Globus pallidus (tissue), 1 donor: Measurements from ENCODE around the gene LRP8.

Source experiments
- DNase-seq: peaks from one replicate; pipeline ENCODE4 v3.0.0-alpha.2; 2015; ENCODE audit warnings: low spot score

The LRP8 gene

DNA sequence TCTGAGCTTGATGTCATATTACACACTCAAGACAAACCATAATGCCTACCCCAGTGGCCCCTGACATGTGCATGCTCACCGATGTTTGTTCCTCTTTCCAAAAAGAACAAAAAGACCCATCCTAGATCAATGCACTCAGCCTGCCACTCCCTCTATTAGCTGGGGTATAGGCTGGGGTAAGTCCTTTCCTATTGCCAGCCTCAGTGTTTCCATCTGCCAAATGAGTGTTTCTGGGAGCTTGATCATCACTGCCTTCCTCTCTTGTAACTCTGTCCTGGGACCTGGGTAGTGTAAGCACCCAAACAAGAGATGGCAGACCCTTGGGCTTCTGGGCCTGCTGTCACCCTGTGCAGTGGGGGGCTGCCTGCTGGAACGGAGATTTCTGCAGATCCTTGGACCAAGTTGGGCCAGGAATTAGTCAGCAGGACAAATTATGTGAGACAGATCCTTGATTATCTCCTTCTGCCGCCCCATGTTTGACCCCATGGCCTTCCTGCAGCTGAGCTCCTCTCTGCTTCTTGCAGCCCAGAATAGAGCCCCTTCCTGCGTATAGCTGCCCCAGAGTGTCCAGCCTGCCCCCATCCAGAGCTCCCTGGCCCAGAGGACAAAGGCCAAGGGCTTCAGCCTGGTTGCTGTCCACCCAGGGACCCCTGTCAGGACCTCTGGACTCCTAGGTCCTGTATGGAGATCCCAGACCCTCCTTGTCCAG is 31.5 kb upstream of the LRP8 start:
- DNase-seq: no peak

DNA sequence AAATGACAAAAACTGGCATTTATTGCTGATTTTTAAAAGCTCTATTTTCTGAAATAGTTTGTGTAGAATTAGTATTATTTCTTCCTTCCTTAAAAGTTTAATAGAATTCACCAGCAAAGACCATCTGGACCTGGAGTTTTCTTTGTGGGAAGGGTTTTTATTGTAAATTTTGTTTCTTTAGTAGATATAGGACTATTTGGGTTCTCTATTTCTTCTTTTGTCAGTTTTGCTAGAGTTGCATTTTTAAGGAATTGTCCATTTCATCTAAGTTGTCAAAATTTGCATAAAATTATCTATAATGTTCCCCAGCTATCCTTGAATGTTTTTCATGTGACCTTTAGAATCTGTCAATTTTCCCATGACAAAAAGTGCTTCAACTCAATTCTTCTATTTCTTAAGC is 28.8 kb upstream of the LRP8 start:
- no peak for DNase-seq

DNA sequence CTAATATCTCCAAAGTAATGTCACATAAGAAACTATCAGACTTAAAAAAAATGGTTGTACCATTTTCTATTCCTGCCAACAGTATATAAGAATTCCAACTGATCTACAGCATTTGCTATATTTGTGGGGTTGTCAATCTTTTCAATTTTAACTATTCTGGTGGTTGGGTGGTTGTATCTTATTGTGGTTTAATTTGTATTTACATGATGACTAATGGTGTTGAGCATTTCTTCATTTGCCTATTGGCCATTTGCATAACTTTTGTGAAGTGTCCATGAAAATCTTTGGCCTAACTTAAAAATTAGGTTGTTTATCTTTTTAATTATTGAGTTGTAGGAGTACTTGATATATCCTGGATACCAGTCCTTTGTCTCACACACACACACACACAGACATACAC is 26.2 kb upstream of the LRP8 start:
- no peak for DNase-seq

DNA sequence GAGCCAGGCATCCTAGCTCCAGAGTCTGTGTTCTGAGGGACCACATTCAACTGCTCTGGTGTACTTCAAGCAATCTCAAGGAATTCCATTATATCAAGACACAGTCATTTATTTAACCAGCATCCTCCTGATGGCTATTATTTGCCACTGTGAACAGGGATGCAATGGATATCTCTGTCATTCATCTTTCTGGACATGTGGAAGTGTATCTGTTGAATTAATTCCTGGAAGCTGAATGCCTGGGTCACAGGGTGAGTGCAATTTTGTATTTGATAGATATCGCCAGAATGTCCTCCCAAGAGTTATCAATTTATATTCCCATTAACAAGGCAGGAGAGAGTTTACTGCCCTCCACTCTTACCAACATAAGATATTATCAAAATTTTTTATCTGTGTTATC is 24.7 kb upstream of the LRP8 start:
- no peak for DNase-seq

DNA sequence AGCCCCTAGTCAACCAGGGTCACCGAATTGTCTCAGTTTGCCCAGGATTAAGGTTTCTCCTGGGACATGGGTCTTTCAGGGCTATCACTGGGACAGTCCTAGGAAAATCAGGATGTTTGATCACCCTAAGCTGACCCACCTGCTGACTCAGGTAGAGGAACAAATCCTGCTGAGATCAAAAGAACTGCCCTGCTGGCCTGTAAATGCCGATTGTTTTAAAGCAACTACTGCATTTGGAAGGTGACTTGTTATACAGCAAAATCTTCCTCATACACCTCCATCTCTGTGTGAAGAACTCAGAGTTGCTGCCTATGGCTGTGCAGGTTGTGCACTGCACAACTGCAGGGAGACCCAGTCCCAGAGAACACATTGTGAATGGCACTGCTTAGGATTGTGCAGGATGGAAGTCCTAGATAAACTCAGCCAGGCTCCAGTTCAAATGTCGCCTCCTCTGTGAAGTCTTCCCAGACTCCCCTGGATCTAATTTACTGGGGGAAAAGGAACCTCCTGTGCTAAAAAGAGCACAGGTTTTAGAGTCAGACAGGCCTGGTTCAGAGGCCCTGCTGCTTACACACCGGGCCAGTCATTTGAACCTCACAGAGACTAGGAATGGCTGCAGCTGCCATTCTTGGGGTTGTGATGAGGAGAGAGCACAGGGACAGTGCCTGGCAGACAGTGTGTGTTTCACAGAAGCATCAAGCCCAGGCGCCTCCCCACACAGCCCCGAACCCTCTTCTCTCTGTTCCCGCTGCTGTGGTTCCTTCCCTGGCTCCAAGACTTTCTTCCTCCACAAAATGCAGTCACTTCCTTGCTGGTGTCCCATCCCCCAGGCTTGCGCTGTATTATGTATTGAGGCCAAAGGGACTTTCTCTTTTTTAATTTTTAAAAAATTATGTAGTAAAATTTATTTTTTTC is 23.2 kb upstream of the LRP8 start:
- DNase-seq: no peak

DNA sequence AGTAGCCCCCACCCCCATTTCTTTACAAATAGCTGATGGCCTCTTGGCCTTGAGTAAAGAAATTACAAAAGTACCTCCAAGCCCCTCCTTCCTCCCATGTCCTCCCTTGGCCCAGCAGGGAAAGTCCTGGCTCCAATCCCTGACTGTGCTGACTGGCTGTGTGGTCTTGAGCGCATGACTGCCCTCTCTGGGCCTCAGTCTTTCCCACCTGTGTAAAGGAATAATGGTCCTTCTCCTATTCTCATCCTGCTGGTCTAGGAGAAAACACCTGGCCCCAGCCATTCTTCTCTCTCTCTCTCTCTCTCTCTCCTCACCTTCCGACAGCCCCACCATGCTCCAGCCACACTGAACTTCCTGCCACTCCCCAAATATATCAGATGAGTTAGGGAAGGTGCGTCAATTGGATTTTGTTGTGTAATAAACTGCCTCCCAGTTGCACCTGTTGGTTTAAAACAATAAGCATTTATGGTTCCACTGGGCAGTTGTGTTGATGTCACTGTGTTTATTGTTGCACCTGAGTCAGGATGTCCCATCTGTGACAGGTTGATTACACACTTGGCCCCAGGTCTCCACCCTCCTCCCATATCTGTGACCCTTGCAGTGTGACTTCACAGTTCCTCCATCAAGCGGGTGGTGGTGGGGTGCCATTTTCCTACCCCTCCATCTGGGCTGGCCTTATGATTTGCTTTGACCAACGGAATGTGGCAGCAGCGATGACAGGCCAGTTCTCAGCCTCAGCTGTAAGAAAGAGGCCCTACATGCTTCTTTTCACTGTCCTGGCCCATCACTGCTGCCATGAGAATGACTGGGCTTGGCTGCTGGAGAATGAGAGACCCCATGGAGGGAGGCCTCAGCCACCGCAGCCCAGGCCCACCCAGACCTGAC is 22.3 kb upstream of the LRP8 start:
- DNase-seq: no peak

DNA sequence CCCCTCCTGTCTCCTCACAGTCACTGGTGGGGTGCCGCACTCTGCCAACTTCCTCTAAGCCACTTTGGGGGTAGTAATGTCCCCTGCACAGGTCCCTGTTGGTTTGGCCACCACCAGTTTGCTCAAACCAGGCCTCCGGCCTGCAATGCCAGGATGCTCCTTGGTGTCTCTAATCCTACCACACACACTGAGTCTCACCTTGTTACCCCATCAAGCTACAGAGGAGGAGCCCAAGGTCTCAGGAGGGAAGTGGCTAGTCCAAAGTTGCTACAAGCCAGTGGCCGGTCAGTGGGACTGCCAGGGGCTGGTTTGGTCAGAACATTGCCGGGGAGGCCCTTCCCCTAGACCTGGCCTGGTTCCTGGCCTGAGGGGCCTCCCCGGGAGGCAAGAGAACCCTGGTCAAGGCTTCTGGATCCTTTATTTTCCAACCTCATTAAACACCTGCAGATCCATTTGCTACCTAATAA is 21.5 kb upstream of the LRP8 start:
- no peak for DNase-seq

DNA sequence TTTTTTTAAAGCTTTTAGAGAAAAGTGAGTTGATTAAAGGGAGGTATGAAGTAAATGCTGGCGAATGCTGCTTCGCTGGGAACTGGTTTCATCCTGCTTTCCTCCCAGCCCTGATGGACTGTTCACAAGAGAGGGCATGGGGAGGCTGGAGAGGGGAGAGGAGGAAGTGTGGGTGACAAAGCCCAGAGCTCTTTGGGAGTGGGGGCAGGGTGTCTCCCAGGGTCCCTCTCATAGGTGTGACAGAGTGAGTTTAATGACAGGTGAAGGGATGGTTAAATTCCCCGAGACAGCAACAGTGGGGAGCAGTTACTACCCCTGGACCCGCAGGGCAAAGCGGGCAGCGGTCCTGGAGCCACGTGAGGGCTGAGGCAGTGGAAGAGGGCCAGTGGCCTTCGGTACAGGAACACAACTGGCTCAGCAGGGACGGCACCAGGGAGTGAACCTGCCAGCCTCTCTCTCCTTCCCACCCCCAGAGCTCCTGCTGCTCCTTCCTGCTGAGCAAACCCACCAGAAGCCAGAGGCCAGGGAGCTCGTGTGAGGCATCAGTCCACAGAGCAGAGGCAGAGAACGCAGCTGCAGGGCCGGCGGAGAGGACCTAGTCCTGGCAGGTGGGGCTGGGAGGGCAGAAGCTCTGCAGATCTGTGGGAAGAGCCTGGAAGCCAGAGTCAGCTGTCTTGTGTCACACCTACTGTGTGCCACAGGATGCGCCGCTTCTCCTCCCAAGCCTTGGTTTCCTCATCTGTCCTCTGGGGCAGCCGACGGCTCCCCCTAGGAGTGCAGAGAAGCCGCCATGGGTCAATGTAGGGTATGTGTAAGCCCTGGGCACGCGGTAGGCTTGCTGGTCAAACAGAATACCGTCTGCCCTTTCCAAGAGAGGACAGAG is 20.9 kb upstream of the LRP8 start:
- no peak for DNase-seq

DNA sequence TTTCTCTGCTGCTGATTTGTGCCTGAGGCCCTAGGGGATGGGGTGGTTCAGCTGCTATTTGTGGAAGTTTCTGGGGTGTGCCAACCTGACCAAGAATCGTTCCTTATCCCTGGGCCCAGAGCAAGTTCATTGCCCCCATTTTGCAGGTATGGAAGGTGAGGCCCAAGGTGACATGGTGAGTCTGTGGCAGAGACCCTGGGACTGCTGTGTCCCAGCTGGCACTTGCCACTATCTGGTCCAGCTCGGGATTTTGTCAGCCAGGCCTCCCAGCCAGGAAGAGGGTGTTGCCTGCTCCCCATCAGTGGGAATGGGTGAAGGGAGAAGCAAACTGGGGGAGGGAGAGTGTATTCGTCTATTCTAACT is 18.9 kb upstream of the LRP8 start:
- no peak for DNase-seq

DNA sequence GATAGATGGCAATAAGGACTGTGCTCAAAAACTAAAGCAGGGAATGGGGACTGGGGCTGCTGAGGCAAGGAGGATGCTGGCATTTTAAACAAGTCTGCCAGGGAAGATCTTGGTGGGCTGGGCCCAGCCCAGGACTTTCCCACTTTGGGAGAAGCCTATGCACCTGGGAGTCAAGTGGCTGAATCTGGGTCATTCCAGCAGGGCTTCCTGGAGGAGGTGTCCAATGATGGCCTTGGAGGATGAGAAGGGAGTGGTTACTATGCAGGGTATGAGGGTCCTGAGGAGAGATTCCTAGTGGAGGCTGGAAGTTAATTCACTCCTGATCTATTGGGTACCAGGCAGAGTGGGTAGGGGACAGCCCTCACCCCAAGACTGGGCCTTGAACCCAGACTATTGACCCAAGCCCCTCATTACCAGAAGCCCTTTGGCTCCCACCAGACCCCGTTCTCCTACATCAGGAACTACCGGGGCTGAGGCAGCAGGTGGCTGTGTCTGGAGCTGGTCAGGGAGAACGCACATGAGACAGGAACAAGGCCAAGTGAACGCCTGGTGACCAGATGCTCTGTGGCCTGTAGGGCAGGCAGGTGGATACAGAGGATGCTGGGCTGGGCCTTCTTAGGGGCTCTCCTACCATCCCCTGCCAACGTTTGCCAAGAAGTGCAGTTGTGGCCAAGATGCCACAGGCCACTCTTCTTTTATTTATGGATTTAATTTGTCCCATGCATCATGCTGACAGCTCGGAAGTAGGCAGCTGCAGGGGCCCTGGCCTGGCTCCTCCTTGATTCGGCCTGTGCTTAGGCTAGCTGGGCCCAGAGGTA is 18.3 kb upstream of the LRP8 start:
- no peak for DNase-seq

DNA sequence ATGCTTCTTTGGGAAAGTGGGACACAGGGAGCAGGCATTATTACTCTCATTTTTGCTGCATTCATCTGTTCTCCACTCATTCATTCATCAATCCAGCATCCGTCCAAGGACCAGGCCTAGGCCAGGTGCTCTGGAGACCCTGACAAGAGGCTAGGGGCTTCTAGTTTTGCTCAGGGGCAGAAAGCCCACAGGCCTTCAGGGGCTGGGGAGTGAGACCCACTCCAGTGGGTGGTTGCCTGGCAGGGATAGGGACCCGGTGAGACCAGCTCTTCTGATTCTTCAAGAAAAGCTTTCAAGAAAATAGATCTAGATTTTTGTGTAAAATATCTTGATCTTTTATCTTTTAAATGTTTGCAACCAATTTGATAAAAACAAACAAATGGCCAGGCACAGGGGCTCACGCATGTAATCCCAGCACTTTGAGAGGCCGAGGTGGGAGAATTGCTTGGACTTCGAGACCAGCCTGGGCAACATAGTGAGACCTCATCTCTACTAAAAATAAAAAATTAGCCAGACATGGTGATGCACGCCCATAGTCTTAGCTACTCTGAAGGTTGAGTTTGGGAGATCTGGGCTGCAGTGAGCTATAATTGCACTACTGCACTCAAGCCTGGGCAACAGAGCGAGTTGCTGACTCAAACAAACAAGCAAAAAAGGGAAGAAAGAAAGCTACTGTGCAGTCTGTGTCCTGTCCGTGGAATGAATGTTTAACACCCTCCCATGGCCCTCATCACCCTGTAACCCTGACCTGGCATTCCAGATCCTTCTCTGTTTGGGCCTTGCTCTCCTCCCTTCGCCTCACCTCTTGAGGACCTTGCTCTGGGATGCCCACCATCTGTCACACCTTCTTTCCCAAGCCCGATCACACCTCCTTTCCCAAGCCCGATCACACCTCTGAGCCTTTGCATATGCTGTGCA is 17.3 kb upstream of the LRP8 start:
- DNase-seq: no peak

DNA sequence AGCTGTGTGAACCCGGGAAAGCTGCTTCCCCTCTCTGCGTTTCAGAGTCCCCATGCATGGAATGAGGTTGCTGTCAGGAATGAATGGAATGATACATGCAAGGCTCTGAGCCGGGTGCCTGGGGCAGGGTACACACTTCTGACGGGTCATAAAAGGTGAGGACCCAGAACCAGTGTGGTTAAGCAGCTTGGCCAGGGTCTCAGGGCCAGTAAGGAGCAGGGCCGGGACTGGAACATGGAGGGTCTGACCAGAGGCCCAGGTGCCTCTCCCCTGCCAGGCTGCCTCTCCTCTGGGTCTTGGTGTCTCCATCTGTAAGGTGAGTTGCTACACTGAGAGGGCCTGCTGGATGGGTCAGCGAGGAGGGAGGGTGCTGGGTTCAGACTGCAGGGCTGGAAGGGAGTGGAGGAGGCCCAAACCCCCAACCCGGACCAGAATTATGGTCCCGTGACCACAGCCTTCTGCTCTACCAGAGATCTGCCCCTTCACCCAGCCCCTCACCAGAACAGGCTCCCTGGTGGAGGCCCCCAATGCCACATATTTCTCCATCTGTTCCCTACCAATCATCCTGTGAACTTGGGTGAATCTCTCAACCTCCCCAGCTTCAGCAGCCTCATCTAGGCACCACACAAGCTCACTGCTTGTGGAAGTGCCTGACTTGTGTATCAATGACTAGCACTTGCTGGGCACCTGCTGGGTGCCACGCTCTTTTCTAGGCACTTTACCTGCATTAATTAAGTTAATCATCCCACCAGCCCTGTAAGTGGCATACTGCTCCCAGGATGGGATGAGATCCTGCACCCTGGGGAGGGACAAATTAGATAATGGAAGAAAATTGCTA is 16.2 kb upstream of the LRP8 start:
- no peak for DNase-seq

DNA sequence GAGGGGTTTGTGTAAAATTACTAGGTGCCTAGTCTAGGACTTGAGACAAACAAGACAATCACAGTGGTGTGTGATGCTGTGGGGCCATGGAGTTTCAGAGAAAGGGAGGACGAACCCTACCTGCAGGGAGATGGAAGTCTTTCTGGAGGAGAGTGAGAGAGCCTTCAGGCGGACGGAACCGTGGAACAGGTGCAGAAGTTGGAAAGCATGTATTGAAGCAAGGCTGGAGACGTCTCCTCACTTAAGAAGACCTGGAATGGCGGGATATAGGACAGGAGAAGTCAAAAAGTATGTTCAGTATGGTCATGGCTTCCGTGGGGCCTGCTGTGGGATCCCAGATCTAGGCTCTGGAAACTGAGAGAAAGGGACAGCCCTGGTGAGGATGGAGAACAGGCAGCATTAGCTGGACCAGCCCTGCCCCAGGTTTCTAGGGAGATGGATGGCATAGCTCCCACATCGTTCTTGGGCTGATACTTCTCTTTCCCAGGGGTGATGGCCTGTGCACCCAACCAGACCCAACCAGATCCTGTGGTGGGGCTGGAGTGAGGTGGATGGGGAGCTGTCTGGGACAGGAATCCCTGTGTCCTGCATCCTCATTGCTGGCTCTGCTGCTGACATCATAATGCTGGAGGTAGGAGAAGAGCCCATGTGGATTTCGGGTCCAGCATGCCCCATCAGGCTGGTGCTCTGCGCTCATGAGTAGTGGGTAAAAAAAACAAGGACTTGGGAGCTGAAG is 15.0 kb upstream of the LRP8 start:
- no peak for DNase-seq

DNA sequence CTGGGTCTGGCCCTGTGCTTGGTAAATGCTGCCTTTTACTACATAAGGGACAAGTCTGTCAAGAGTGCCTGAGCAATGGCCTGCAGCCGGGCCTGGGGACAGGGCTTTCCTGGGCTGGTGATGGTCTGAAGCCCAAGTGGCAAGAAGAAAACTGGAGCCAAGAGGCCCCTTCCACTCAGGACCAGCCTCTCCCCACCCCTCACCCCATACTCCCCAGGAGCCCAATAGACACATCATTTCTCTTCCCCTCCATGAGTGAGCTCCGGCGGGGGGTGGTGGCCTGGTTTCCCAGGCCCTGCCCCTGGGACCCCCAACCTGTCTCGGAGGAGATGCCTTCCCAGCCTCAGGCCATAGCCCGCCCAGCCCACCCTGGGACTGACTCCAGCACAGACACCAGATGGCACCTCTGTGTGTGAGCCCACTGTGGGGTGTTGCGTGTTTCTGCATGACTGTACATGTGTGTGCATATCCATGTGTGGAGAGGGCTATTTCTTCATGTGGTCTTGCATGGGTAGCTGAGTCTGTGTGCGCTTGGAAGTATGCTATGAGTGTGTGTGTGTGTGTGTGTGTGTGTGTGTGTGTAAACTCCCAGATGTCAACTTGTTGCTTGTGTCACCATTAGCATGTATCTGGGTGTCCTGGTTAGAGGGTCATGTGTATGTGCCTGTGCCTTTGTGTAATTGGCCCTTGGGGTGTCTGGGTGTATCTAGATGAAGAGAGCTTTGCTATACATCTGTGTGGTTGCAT is 14.3 kb upstream of the LRP8 start:
- no peak for DNase-seq

DNA sequence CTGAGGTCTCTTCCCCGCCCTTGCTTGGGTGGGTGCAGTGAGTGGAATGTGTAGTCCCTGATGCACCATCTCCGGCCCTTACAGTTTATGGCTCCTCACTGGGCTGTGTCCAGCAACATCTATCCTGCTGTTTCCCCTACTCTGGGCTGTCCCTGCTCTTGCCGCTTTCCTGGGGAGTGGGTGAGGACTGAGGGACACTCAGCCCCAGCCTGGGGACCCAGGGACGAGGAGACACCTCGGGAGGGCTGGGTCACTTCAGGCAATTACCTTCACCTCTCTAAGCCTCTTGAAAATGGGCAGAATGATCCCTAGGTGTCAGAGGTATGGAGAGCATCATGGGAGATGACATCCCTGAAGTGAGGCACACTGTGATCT is 13.6 kb upstream of the LRP8 start:
- no peak for DNase-seq

DNA sequence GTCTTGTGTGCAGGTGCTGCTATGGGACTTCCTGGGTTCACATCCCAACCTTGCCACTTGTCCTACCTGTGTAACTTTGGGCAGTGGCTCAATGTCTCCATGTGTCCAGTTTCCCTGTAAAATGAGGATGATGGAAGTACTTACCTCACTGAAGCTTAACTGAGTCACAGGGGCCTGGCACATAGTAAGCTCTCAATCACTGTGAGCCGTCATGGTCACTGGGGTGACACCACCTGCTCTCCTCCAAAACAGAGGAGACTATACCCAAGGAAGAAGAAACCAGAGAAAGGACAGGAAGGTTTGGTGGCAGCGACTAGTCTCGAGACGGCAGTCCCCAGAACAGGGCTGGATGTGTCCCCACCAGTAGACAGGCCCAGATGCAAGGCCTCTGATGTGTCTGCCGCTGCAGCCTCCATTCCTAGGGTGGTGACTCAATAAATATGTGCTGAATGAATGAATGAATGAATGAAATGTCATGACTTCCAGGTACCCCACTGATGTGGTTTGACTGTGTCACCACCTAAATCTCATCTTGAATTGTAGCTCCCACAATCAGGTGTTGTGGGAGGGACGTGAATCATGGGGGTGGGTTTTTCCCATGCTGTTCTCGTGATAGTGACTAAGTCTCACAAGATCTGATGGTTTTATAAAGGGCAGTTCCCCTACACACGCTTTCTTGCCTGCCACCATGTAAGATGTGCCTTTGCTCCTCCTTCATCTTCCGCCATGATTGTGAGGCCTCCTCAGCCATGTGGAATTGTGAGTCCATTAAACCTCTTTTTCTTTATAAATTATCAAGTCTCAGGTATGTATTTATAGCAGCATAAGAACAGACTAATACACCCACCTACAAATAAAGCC is 13.0 kb upstream of the LRP8 start:
- no peak for DNase-seq
